ENCODE data around the gene TNFRSF1A. TPM values are rescaled to one million over a fixed set of nuclear protein-coding genes. Genes with fewer than 3 reads are reported as not detected.
A peak's percentile ranks its signal among the peaks of the same experiment; 100 is the strongest.

Gene TNFRSF1A
- total and polyA plus RNA-seq, 2 of the 13 experiments (the other 11 are each of a cell fraction or from before 2014, with no cell fraction given) = 41.5 to 61.2 TPM

DNA sequence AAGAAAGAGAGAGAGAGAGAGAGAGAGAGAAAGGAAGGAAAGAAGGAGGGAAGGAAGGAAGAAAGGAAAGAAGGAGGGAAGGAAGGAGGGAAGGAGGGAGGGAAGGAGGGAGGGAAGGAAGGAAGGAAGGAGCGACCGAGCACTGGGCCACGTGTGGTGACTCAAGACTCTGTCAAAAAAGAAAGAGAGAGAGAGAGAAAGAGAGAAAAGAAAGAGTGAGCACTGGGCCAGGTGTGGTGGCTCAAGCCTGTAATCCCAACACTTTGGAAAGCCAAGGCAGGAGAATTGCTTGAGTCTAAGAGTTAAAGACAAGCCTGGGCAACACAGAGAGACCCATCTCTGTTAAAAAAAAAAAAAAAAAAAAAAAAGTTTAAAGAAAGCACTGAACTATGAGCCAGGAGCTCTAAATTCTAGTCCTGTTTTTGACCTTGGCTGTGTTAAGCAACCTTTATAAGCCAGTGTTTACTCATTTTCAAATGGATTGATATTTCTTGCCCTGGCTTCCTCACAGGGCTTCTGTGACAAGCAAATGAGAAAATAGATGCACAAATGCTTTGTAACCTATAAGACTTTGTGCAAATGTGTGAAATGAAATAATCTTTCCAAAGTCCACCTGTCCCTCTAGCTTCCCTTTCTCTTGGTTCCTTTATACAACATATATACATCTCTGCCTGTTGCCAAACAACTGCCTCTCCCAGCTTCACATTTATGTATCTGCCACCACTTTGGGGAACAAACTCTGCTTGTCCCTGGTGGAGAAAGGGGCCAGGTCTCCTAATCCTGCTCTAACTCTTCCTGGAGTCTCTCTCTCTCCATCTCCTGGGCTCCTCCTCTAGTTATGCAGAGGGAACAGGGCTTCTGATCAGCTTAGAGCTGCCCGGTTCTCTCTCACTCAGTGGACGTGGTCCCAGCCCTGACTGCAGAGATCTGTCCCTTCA is 47.5 kb downstream of the TNFRSF1A start (continued):
- TF ChIP-seq, protein P1, sequence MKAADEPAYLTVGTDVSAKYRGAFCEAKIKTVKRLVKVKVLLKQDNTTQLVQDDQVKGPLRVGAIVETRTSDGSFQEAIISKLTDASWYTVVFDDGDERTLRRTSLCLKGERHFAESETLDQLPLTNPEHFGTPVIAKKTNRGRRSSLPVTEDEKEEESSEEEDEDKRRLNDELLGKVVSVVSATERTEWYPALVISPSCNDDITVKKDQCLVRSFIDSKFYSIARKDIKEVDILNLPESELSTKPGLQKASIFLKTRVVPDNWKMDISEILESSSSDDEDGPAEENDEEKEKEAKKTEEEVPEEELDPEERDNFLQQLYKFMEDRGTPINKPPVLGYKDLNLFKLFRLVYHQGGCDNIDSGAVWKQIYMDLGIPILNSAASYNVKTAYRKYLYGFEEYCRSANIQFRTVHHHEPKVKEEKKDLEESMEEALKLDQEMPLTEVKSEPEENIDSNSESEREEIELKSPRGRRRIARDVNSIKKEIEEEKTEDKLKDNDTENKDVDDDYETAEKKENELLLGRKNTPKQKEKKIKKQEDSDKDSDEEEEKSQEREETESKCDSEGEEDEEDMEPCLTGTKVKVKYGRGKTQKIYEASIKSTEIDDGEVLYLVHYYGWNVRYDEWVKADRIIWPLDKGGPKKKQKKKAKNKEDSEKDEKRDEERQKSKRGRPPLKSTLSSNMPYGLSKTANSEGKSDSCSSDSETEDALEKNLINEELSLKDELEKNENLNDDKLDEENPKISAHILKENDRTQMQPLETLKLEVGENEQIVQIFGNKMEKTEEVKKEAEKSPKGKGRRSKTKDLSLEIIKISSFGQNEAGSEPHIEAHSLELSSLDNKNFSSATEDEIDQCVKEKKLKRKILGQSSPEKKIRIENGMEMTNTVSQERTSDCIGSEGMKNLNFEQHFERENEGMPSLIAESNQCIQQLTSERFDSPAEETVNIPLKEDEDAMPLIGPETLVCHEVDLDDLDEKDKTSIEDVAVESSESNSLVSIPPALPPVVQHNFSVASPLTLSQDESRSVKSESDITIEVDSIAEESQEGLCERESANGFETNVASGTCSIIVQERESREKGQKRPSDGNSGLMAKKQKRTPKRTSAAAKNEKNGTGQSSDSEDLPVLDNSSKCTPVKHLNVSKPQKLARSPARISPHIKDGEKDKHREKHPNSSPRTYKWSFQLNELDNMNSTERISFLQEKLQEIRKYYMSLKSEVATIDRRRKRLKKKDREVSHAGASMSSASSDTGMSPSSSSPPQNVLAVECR (CRISPR knock-in tag; IDR thresholded peaks at IDR 0.05; ENCODE audit: borderline replicate concordance) = peak; percentile 54; the same call in 1 of the 2 replicates
- TF ChIP-seq MIER2 (CRISPR knock-in tag; IDR thresholded peaks at IDR 0.05) (no peak), IRF2 (CRISPR knock-in tag; IDR thresholded peaks at IDR 0.05) (no peak), RFXANK (CRISPR knock-in tag; IDR thresholded peaks at IDR 0.05) (no peak), RXRB (CRISPR knock-in tag; IDR thresholded peaks at IDR 0.05; ENCODE audit: borderline replicate concordance) (peak; percentile 50; the same call in 1 of the 2 replicates), ZNF746 (CRISPR knock-in tag; IDR thresholded peaks at IDR 0.05) (no peak), ZNF17 (CRISPR knock-in tag; IDR thresholded peaks at IDR 0.05) (no peak), PHB2 (IDR thresholded peaks at IDR 0.05; ENCODE audit: partially characterized antibody) (no peak), MATR3 (CRISPR knock-in tag; IDR thresholded peaks at IDR 0.05) (no peak), ZNF7 (CRISPR knock-in tag; IDR thresholded peaks at IDR 0.05) (no peak), RXRA (CRISPR knock-in tag; IDR thresholded peaks at IDR 0.05) (no peak), ZMYM3 (CRISPR knock-in tag; IDR thresholded peaks at IDR 0.05) (peak; percentile 54), STAT5B (CRISPR knock-in tag; IDR thresholded peaks at IDR 0.05) (no peak), ZNF33A (CRISPR knock-in tag; IDR thresholded peaks at IDR 0.05; ENCODE audit: borderline replicate concordance) (no peak), SNAI1 (CRISPR knock-in tag; IDR thresholded peaks at IDR 0.05; ENCODE audit: borderline replicate concordance) (no peak), KDM5A (IDR thresholded peaks at IDR 0.05; ENCODE audit: borderline replicate concordance, low read length) (no peak), CHCHD3 (CRISPR knock-in tag; IDR thresholded peaks at IDR 0.05) (no peak), ZNF672 (CRISPR knock-in tag; IDR thresholded peaks at IDR 0.05) (no peak)
- TF ChIP-seq, protein P2, sequence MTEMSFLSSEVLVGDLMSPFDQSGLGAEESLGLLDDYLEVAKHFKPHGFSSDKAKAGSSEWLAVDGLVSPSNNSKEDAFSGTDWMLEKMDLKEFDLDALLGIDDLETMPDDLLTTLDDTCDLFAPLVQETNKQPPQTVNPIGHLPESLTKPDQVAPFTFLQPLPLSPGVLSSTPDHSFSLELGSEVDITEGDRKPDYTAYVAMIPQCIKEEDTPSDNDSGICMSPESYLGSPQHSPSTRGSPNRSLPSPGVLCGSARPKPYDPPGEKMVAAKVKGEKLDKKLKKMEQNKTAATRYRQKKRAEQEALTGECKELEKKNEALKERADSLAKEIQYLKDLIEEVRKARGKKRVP (CRISPR knock-in tag; IDR thresholded peaks at IDR 0.05) = no peak
- TF ChIP-seq, protein P3, sequence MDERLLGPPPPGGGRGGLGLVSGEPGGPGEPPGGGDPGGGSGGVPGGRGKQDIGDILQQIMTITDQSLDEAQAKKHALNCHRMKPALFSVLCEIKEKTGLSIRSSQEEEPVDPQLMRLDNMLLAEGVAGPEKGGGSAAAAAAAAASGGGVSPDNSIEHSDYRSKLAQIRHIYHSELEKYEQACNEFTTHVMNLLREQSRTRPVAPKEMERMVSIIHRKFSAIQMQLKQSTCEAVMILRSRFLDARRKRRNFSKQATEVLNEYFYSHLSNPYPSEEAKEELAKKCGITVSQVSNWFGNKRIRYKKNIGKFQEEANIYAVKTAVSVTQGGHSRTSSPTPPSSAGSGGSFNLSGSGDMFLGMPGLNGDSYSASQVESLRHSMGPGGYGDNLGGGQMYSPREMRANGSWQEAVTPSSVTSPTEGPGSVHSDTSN (CRISPR knock-in tag; IDR thresholded peaks at IDR 0.05) = no peak
- TF ChIP-seq, protein P4, sequence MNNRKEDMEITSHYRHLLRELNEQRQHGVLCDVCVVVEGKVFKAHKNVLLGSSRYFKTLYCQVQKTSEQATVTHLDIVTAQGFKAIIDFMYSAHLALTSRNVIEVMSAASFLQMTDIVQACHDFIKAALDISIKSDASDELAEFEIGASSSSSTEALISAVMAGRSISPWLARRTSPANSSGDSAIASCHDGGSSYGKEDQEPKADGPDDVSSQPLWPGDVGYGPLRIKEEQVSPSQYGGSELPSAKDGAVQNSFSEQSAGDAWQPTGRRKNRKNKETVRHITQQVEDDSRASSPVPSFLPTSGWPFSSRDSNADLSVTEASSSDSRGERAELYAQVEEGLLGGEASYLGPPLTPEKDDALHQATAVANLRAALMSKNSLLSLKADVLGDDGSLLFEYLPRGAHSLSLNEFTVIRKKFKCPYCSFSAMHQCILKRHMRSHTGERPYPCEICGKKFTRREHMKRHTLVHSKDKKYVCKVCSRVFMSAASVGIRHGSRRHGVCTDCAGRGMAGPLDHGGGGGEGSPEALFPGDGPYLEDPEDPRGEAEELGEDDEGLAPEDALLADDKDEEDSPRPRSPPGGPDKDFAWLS (CRISPR knock-in tag; IDR thresholded peaks at IDR 0.05; ENCODE audit: borderline replicate concordance) = no peak
